GM18858 (cell line): ENCODE results near the gene EPAS1.

Source experiments
- ATAC-seq: cut with Tn5 transposase; IDR thresholded peaks from one replicate; pipeline ENCODE4 v1.9.1; 2021; ENCODE audit not compliant: unreplicated experiment

The EPAS1 gene

GRCh38 chr2:46318579-46319460 lies 21.6 kb downstream of the EPAS1 start:
- no peak for ATAC-seq

- no peak for ATAC-seq
Measured at GRCh38 chr2:46319711-46320110, 22.5 kb downstream of the EPAS1 start.

- no peak for ATAC-seq
Measured at GRCh38 chr2:46320141-46320567, 22.9 kb downstream of the EPAS1 start.

GRCh38 chr2:46323730-46324129 lies 26.5 kb downstream of the EPAS1 start:
- ATAC-seq, result no peak

DNA sequence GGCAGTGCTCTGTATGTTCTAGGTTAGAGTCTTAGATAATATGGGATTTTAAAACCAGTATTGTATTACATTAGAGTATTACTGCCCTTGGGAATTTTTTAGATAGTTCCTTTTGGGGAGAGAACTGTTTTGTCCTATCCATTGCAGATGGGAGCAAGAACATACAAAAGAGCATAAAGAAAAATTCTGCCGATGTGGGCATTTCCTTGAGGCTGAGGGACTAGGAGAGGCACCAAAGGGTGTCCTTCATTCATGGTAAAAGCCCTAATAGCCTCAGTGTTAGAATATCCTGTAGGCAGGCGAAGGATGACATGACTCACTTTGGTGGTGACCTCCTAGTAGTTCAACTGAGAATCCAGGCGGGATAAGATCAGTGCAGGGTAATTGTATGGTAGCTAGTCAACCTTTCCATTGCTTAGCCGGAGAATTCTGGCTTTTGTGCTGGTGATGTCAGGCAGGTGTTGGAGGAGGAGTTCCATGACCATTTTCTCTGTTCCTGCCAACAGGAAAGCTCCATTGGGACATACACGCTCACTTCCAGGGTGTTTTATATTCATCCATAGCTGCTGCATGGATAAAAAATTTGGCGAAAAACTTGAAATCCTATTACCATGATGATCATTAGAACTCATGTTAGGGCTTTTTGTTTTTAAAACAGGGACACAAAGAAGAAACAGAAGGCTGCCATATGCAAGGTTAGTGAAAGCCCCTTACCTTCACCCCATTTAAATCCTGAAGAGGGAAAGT lies 28.1 kb downstream of the EPAS1 start:
- no peak for ATAC-seq

- no peak for ATAC-seq
Measured at GRCh38 chr2:46326231-46326980, 29.2 kb downstream of the EPAS1 start.

DNA sequence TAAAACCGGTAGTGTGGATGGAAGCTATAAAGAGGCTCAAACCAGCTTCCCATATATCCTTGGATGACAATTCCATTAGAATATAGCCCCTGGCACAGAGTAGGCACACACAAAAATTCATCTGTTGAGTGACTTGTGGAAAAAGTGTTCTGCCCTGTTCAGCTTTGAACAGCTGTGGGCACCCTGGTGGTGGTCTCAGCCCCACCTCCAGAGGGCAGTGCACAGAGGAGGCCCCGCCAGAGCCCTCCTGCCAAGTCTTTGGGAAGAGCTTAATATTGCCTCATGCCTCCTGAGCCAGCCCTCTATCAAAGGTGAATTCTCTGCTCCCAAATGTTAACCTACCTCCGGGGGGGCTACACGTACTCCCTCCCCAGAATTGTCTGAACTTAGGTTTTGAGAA lies 30.4 kb downstream of the EPAS1 start:
- no peak for ATAC-seq

DNA sequence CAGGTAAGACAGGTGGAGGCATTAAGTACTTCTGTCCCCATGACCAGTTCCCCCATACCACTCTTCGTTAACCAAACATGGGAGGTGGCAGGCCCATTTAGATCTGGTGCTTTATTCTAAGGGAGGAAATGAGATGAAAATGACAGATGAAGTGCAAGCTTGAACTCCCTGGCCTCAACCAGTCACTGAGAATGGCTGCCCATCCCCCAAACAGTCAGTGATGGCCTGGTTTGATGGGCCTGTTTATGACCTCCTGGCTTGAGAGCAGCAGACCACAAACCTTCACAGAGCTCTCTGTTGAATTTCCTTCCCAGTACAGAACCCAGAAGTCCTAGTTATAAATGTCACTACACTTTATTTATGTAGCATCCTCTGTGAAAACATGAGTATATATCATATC lies 31.1 kb downstream of the EPAS1 start:
- ATAC-seq, result no peak

DNA sequence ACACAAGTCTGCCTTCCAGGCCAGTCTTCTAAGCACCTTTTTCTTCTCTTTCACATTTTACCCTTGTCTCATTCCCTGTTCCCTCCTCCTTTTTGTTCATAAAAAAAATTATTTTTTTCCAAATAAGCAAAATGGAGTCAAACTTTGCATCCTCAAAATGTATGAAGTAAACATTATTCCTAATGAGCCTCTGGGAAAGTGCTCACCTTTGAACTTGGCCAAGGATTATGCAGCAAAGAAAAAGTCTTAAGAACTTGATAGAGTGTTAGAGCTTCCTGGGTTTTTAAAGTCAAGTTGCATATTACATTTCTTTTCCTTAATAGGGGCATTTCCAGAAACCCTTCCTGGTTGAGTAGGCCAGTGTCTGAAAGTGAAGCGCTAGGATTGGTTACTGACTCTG lies 31.6 kb downstream of the EPAS1 start:
- ATAC-seq, result no peak

GRCh38 chr2:46329340-46329739 lies 32.1 kb downstream of the EPAS1 start:
- ATAC-seq, result no peak

DNA sequence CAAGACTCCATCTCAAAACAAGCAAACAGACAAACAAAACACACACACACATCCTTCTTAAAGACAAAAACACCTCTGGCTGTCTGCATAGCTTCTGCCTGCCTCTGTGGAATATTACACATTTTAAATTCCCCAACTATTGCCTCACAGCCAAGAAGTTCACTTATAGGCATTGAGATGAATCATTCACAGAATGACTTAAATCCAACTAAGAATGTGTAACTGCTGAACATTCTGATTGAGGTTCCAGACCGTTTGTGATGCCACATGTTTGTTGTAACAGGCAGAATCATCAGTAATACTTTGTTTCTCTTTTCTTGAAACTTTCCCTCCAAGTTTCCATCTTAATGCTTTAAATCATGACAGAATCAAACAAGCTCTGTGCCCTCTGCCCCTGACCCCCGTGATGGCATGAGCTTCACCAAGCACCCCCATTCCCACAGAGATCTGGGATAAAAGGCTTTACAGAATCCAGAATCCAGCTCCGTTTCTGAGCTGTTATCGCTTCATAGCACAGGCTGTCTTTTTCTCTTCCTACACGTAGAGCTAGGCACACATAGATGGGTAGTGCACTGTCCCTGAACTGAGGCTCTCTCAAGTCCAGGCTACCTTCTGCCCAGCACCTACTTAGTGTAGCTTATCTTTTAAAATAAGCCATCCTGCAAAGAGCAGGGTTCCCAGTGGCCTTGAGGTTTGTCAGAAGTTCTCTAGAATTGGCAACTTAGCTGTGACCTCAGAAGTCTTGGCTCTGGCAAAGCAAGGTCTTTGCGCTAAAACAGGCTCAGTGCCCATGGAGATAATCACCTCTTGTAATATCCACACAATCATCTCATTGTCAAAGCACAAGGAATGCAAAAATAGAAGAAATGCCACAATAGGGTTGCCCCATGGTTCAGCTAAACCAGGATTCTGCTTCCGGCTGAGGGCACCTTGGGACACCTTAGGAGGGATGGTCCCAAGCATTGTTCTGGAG lies 32.9 kb downstream of the EPAS1 start:
- no peak for ATAC-seq

- ATAC-seq, result no peak
Measured at GRCh38 chr2:46331109-46331766, 34.0 kb downstream of the EPAS1 start.

DNA sequence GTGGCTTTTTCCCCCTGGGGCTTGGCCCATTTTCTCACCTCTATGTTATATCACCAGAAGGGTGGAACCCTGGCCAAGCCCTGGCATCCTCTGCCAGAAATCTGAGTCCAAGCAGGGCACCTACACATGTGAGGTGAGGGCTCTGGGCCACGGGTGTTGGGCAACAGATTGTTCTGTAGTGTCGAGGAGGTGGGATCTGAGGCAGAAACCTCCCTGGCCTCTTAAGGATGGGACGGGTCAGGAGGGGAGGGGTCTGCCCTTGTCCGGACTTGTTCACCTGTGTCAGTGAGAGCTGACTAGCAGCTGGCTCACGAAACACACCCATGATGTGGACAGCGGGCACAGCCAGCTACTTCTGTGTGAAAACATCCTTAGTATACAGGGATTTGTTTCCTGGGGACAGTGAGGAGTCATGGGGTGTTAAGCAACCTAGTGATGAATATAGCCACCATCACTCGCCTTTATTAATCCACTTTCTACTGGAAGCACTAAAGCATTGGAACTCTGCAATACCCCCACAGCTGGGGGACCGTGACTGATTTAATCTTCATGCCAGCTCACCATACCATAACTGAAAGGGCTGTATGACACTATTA lies 35.6 kb downstream of the EPAS1 start:
- no peak for ATAC-seq

- ATAC-seq, result no peak
Measured at GRCh38 chr2:46333912-46334311, 36.7 kb downstream of the EPAS1 start.

- ATAC-seq, result no peak
Measured at GRCh38 chr2:46334389-46335271, 37.4 kb downstream of the EPAS1 start.

GRCh38 chr2:46335391-46336282 lies 38.4 kb downstream of the EPAS1 start:
- ATAC-seq, result no peak

- no peak for ATAC-seq
Measured at GRCh38 chr2:46336283-46336959, 39.2 kb downstream of the EPAS1 start.
